Ascending aorta (tissue), 2 donors: ENCODE measurements around the gene MTG2. TPM values are rescaled to one million over a fixed set of nuclear protein-coding genes. Genes with fewer than 3 reads are reported as not detected.

Experiments used
- DNase-seq, 2 donors: peaks; one replicate each; pipeline ENCODE4 v3.0.0-alpha.2; 2019; ENCODE audit warnings: low spot score in 2 of 2
- H3K27ac ChIP-seq, 2 donors: fragments of 200-600 bp; sonication (generic); one replicate each; pipeline ENCODE4 v1.5.1; 2016 to 2017; ENCODE audit warnings: mild to moderate bottlenecking in 1 of 2
- H3K27me3 ChIP-seq: fragments of 200-600 bp; sonication (generic); one replicate; pipeline ENCODE4 v1.5.1; 2017
- H3K36me3 ChIP-seq, 2 donors: fragments of 200-600 bp; sonication (generic); one replicate each; pipeline ENCODE4 v1.5.1; 2016
- H3K4me1 ChIP-seq, 2 donors: fragments of 200-600 bp; sonication (generic); one replicate each; pipeline ENCODE4 v1.5.1; 2016 to 2017; ENCODE audit warnings: mild to moderate bottlenecking in 1 of 2
- H3K4me3 ChIP-seq, 2 donors: fragments of 200-600 bp; sonication (generic); one replicate each; pipeline ENCODE4 v1.5.1; 2016 to 2017; ENCODE audit warnings: mild to moderate bottlenecking in 1 of 2
- H3K9me3 ChIP-seq, 2 donors: fragments of 200-600 bp; sonication (generic); one replicate each; pipeline ENCODE4 v1.5.1; 2016
- CTCF ChIP-seq, 3 experiments: fragments of 200-600 bp in 2 of 3; fragments of 450-650 bp in 1 of 3; sonication (generic) in 2 of 3; IDR thresholded peaks; one replicate each; pipeline ENCODE4 v1.5.1; 2016 to 2019; ENCODE audit warnings: antibody characterized with exemption in 3 of 3, mild to moderate bottlenecking in 1 of 3, moderate library complexity in 1 of 3
- intact Hi-C: fragments of 100-400 bp; cut with DNase I; formaldehyde crosslinking; loops from one replicate; pipeline ENCODE4 v1.15.1; 2023
- total RNA-seq: library from RNA; depleted of rRNA; stranded (reverse); fragments of >200 nt; gene quantifications from one replicate; pipeline ENCODE4 v1.1.0, GENCODE V29; 2016

MTG2 gene
- total RNA-seq, 1 donor from 2014 or later = 14.5 TPM

- DNase-seq = no peak
- intact Hi-C loops = no loop called here
- no peaks in the 10 kb centered on the region for H3K4me1 ChIP-seq
- no peaks in the 10 kb centered on the region for H3K27me3 ChIP-seq
- no peak for TF ChIP-seq CTCF (IDR thresholded peaks at IDR 0.05)
- peaks cover 65 to 72% of the 10 kb centered on the region in 2 donors for H3K36me3 ChIP-seq
- H3K27ac ChIP-seq = no peak overlapping the region
- no peaks in the 10 kb centered on the region for H3K9me3 ChIP-seq
- H3K4me3 ChIP-seq = no peak overlapping the region
These were observed 17.8 kb downstream of the MTG2 start for GRCh38 chr20:62200491-62201172.

GRCh38 chr20:62201173-62202082, 18.6 kb downstream of the MTG2 start:
- Histone ChIP-seq H3K4me3 (no peak overlapping the region), H3K27ac (no peak overlapping the region), H3K36me3 (peaks cover 60 to 64% of the 10 kb centered on the region in 2 donors), H3K4me1 (no peaks in the 10 kb centered on the region), H3K9me3 (no peaks in the 10 kb centered on the region), H3K27me3 (no peaks in the 10 kb centered on the region)
- no peak for TF ChIP-seq CTCF (IDR thresholded peaks at IDR 0.05)
- DNase-seq = no peak
- intact Hi-C loops = no loop called here

- Histone ChIP-seq H3K9me3 (no peaks in the 10 kb centered on the region), H3K4me3 (no peak overlapping the region), H3K27me3 (no peaks in the 10 kb centered on the region), H3K4me1 (no peaks in the 10 kb centered on the region), H3K27ac (no peak overlapping the region), H3K36me3 (peaks cover 58 to 60% of the 10 kb centered on the region in 2 donors)
- TF ChIP-seq CTCF (IDR thresholded peaks at IDR 0.05) = no peak
- DNase-seq = no peak
- intact Hi-C loops = no loop called here
These were observed 19.2 kb downstream of the MTG2 start for GRCh38 chr20:62202083-62202395.

- Histone ChIP-seq H3K36me3 (peaks cover 52 to 54% of the 10 kb centered on the region in 2 donors), H3K4me3 (no peak overlapping the region), H3K4me1 (no peaks in the 10 kb centered on the region), H3K27ac (no peak overlapping the region), H3K27me3 (no peaks in the 10 kb centered on the region), H3K9me3 (no peaks in the 10 kb centered on the region)
- no peak for TF ChIP-seq CTCF (IDR thresholded peaks at IDR 0.05)
- intact Hi-C loops = no loop called here
- no peak for DNase-seq
These were observed 20.0 kb downstream of the MTG2 start for GRCh38 chr20:62202676-62203377.

GRCh38 chr20:62203378-62204030, 20.7 kb downstream of the MTG2 start:
- intact Hi-C loops = no loop called here
- Histone ChIP-seq H3K4me3 (no peak overlapping the region), H3K27ac (no peak overlapping the region), H3K4me1 (no peaks in the 10 kb centered on the region), H3K27me3 (no peaks in the 10 kb centered on the region), H3K9me3 (no peaks in the 10 kb centered on the region), H3K36me3 (peaks cover 45 to 47% of the 10 kb centered on the region in 2 donors)
- TF ChIP-seq CTCF (IDR thresholded peaks at IDR 0.05) = no peak
- no peak for DNase-seq
